Measurements from ENCODE around the gene NWD2. TPM values are rescaled to one million over a fixed set of nuclear protein-coding genes. Genes with fewer than 3 reads are reported as not detected.

The NWD2 gene
- polyA plus RNA-seq, 3 donors, result not detected

GRCh38 chr4:37425857-37426256, 181.3 kb downstream of the NWD2 start:
- Histone ChIP-seq H3K27ac (ENCODE audit: low read depth in 1 of 2, low read length in 2 of 2) (no peak overlapping the region), H3K79me2 (ENCODE audit: insufficient read depth, low read length) (no peaks in the 10 kb centered on the region), H3K9me3 (replicated peaks in 1 of 2; ENCODE audit: control insufficient read depth in 1 of 2, insufficient read depth in 1 of 2, low read length in 2 of 2) (no peaks in the 10 kb centered on the region), H4K20me1 (ENCODE audit: insufficient read depth, low read length) (no peaks in the 10 kb centered on the region), H3K36me3 (replicated peaks in 1 of 2; ENCODE audit: control insufficient read depth in 1 of 2, insufficient read depth in 2 of 2, low read length in 2 of 2) (no peaks in the 10 kb centered on the region), H2AFZ (ENCODE audit: insufficient read depth, low read depth, low read length, poor library complexity, severe bottlenecking) (no peak overlapping the region), H3K4me2 (replicated peaks; ENCODE audit: extremely low read depth, low read length, poor library complexity, severe bottlenecking) (no peak overlapping the region), H3K4me1 (ENCODE audit: control insufficient read depth in 1 of 2, insufficient read depth in 2 of 2, low read length in 2 of 2) (no peaks in the 10 kb centered on the region), H3K9ac (ENCODE audit: insufficient read depth, low read length, poor library complexity, severe bottlenecking) (no peak overlapping the region), H3K27me3 (ENCODE audit: control insufficient read depth in 2 of 2, insufficient read depth in 2 of 2, low read length in 2 of 2) (no peaks in the 10 kb centered on the region), H3K4me3 (replicated peaks in 1 of 3; ENCODE audit: low read depth in 2 of 3, low read length in 3 of 3) (no peak overlapping the region)
- H3K9me3 Mint-ChIP-seq, result peaks cover 0 to 3% (median 0%) of the 10 kb centered on the region in 7 donors
- 91% methylated on average over 1 of the region's 2 CpGs for WGBS (ENCODE audit: insufficient coverage)
- H3K4me1 Mint-ChIP-seq, result peaks cover 2% of the 10 kb centered on the region
- no peak for DNase-seq
- H3K36me3 Mint-ChIP-seq, result no peaks in the 10 kb centered on the region
- intact Hi-C loops (cut with micrococcal nuclease), result no loop called here
- peaks cover 0 to 4% (median 0%) of the 10 kb centered on the region in 3 donors for H3K27me3 Mint-ChIP-seq (ENCODE audit: low read depth in 3 of 3)
- TF ChIP-seq CTCF (IDR thresholded peaks at IDR 0.05), result no peak
- H3K4me3 Mint-ChIP-seq, result no peak overlapping the region
- no peak overlapping the region for H3K27ac Mint-ChIP-seq

GRCh38 chr4:37427193-37427592, 182.7 kb downstream of the NWD2 start:
- H3K4me3 ChIP-seq (replicated peaks in 1 of 3; ENCODE audit: low read depth in 2 of 3, low read length in 3 of 3), result no peak overlapping the region
- H3K27me3 Mint-ChIP-seq (ENCODE audit: low read depth in 3 of 3), result peaks cover 0 to 6% (median 0%) of the 10 kb centered on the region in 3 donors
- H3K27ac Mint-ChIP-seq, result no peak overlapping the region
- peaks cover 0 to 3% (median 0%) of the 10 kb centered on the region in 7 donors for H3K9me3 Mint-ChIP-seq
- H3K27me3 ChIP-seq (ENCODE audit: control insufficient read depth in 2 of 2, insufficient read depth in 2 of 2, low read length in 2 of 2), result no peaks in the 10 kb centered on the region
- H3K4me1 ChIP-seq (ENCODE audit: control insufficient read depth in 1 of 2, insufficient read depth in 2 of 2, low read length in 2 of 2), result no peaks in the 10 kb centered on the region
- no peak overlapping the region for H2AFZ ChIP-seq (ENCODE audit: insufficient read depth, low read depth, low read length, poor library complexity, severe bottlenecking)
- WGBS (ENCODE audit: insufficient coverage), result no CpG with 5 or more reads among the region's 2 CpGs
- H3K79me2 ChIP-seq (ENCODE audit: insufficient read depth, low read length), result no peaks in the 10 kb centered on the region
- H3K4me3 Mint-ChIP-seq, result no peak overlapping the region
- no peak for TF ChIP-seq CTCF (IDR thresholded peaks at IDR 0.05)
- H3K27ac ChIP-seq (ENCODE audit: low read depth in 1 of 2, low read length in 2 of 2), result no peak overlapping the region
- H3K36me3 Mint-ChIP-seq, result no peaks in the 10 kb centered on the region
- DNase-seq, result no peak
- no peaks in the 10 kb centered on the region for H3K36me3 ChIP-seq (replicated peaks in 1 of 2; ENCODE audit: control insufficient read depth in 1 of 2, insufficient read depth in 2 of 2, low read length in 2 of 2)
- H3K4me2 ChIP-seq (replicated peaks; ENCODE audit: extremely low read depth, low read length, poor library complexity, severe bottlenecking), result no peak overlapping the region
- no peaks in the 10 kb centered on the region for H3K9me3 ChIP-seq (replicated peaks in 1 of 2; ENCODE audit: control insufficient read depth in 1 of 2, insufficient read depth in 1 of 2, low read length in 2 of 2)
- no peak overlapping the region for H3K9ac ChIP-seq (ENCODE audit: insufficient read depth, low read length, poor library complexity, severe bottlenecking)
- H3K4me1 Mint-ChIP-seq, result peaks cover 6% of the 10 kb centered on the region
- intact Hi-C loops (cut with micrococcal nuclease), result no loop called here
- no peaks in the 10 kb centered on the region for H4K20me1 ChIP-seq (ENCODE audit: insufficient read depth, low read length)
